HFF-Myc (cell line): Measurements from ENCODE around the gene TRIP6.

ENCODE experiments used
- DNase-seq: peaks from one replicate; pipeline ENCODE4 v3.0.0-alpha.2; 2011; ENCODE audit warnings: low read depth; ENCODE audit errors: extremely low read depth
- H3K4me3 ChIP-seq: replicated peaks from 2 replicates; pipeline ENCODE4 v1.5.1; 2011; ENCODE audit warnings: low read depth, mild to moderate bottlenecking, control low read depth, low read length
- CTCF ChIP-seq: IDR thresholded peaks from 2 replicates; pipeline ENCODE4 v1.5.1; 2012; ENCODE audit warnings: mild to moderate bottlenecking, low read depth, low read length, control low read depth; ENCODE audit errors: missing control alignments

TRIP6 gene

GRCh38 chr7:100895956-100896731 lies 29.0 kb downstream of the TRIP6 start:
- no peak for DNase-seq

GRCh38 chr7:100896732-100897608 lies 29.8 kb downstream of the TRIP6 start:
- H3K4me3 ChIP-seq, result no peak overlapping the region
- TF ChIP-seq CTCF, result peak; percentile 67
- no peak for DNase-seq

More at GRCh38 chr7:100895956-100896731, 29.0 kb downstream of the TRIP6 start:
- H3K4me3 ChIP-seq, result no peak overlapping the region
- TF ChIP-seq CTCF, result no peak

GRCh38 chr7:100897772-100898454 lies 30.7 kb downstream of the TRIP6 start:
- no peak overlapping the region for H3K4me3 ChIP-seq
- DNase-seq, result no peak
- no peak for TF ChIP-seq CTCF

GRCh38 chr7:100899432-100899831 lies 32.2 kb downstream of the TRIP6 start:
- no peak for DNase-seq
- no peak overlapping the region for H3K4me3 ChIP-seq

GRCh38 chr7:100900978-100901377 lies 33.8 kb downstream of the TRIP6 start:
- no peak overlapping the region for H3K4me3 ChIP-seq
- TF ChIP-seq CTCF, result no peak
- DNase-seq, result no peak

More at GRCh38 chr7:100899432-100899831, 32.2 kb downstream of the TRIP6 start:
- TF ChIP-seq CTCF, result no peak

- no peak overlapping the region for H3K4me3 ChIP-seq
- DNase-seq, result no peak
- TF ChIP-seq CTCF, result no peak
These were observed 34.7 kb downstream of the TRIP6 start for GRCh38 chr7:100901921-100902332.
